GM12801 (cell line): ENCODE results near the gene CACNA1C.

ENCODE experiments used
- TF ChIP-seq, protein P1 (sequence below): IDR thresholded peaks from one replicate; pipeline ENCODE4 v1.5.1; 2011; ENCODE audit warnings: control low read depth; ENCODE audit not compliant: insufficient read length; ENCODE audit errors: extremely low read depth

The CACNA1C gene

DNA sequence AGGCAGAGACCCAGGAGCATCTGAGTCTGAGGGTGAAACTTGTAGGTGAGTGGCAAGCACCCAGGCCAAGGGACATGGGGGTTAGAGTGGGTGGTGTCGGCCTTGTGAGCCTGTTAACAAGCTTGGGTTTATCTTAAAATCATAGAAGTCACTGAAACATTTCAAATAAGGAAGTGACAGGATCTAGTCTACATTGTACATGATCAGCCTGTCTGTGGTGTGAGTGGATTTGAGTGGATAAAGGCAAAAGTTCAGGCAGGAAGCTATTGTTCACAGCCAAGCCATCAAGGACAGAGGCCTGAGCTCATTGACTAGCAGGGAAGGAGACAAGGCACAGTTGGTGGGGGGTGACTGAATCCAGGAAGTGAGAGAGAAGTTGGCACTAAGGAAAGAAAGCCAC is 682.6 kb downstream of the CACNA1C start:
- TF ChIP-seq, protein P1, sequence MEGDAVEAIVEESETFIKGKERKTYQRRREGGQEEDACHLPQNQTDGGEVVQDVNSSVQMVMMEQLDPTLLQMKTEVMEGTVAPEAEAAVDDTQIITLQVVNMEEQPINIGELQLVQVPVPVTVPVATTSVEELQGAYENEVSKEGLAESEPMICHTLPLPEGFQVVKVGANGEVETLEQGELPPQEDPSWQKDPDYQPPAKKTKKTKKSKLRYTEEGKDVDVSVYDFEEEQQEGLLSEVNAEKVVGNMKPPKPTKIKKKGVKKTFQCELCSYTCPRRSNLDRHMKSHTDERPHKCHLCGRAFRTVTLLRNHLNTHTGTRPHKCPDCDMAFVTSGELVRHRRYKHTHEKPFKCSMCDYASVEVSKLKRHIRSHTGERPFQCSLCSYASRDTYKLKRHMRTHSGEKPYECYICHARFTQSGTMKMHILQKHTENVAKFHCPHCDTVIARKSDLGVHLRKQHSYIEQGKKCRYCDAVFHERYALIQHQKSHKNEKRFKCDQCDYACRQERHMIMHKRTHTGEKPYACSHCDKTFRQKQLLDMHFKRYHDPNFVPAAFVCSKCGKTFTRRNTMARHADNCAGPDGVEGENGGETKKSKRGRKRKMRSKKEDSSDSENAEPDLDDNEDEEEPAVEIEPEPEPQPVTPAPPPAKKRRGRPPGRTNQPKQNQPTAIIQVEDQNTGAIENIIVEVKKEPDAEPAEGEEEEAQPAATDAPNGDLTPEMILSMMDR = no peak

DNA sequence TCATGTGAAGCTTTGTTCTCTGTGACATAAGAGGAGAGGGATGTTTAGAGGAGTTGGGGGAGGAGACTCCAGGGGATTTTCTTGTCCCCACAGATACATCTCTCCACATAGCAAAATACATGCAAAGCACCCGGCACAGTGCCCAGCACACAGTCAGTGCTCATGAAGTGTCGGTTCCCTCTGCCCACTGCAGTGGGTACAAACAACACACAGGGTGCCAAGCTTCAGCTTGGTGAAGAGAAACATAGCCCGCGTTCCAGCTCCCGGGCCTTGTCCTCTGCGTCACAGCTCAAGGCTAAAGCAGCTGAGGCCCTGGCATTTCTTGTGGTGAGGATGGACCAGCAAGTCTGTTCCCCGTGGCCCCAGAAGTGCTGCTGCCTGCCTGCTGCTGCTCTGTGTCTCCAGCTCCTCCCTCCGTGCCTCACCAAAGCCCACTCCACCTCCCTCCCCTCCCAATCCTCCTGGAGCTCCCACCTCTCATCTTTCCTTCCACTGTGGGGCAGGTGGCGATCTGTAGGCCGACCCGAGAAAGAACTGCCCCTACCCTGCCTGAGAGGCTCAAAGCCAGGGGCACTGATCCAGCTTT is 685.0 kb downstream of the CACNA1C start:
- TF ChIP-seq, protein P1 = no peak

DNA sequence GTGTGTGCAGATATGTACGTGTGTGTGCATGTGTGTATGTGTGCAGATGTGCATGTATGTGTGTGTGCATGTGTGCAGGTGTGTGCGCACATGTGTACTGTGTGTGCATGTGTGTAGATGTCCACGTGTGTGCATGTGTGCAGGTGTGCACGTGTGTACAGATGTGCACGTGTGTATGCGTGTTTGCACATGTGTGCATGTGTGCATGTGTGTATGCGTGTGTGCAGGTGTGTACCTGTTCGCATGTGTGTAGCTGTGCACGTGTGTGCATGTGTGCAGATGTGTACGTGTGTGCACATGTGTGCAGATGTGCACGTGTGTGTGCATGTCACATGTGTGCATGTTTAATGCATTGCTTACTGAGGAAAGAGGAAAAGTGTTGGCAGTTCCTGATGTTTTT is 686.3 kb downstream of the CACNA1C start:
- TF ChIP-seq, protein P1 = no peak

- TF ChIP-seq, protein P1 = no peak
These were observed 687.2 kb downstream of the CACNA1C start for GRCh38 chr12:2739832-2740641.

GRCh38 chr12:2743478-2743877 is 690.7 kb downstream of the CACNA1C start:
- TF ChIP-seq, protein P1 = no peak

GRCh38 chr12:2745655-2746054 is 692.9 kb downstream of the CACNA1C start:
- TF ChIP-seq, protein P1 = no peak
